ENCODE measurements around the gene RALGDS.

GRCh38 chr9:133089271-133089671 lies 31.8 kb downstream of the RALGDS start:
- TF ChIP-seq ZNF791 (tag by site-specific recombination; IDR thresholded peaks at IDR 0.05) (no peak), REPIN1 (tag by site-specific recombination; IDR thresholded peaks at IDR 0.05; ENCODE audit: low read depth) (no peak), ZNF223 (tag by site-specific recombination; IDR thresholded peaks at IDR 0.05) (no peak), CTCF (tag by site-specific recombination; IDR thresholded peaks at IDR 0.05) (no peak), YY1 (tag by site-specific recombination; IDR thresholded peaks at IDR 0.05) (no peak), ZNF324 (tag by site-specific recombination; IDR thresholded peaks at IDR 0.05) (no peak)
